Measurements from ENCODE around the gene KLF9.

KLF9 gene

GRCh38 chr9:70413799-70414775 is at the start of gene KLF9:
TSS of gene KLF9 (minus strand) at chr9:70414657. CDS start at chr9:70413363, 1,294 bp downstream.
- in situ Hi-C loops (cut with MboI; ENCODE audit: low sequenced_read_pairs), result no loop called here

GRCh38 chr9:70463877-70464276 is 49.4 kb upstream of the KLF9 start:
- in situ Hi-C loops (cut with MboI; ENCODE audit: low sequenced_read_pairs), result no loop called here

GRCh38 chr9:70462300-70462699 is 47.8 kb upstream of the KLF9 start:
- in situ Hi-C loops (cut with MboI; ENCODE audit: low sequenced_read_pairs), result no loop called here

GRCh38 chr9:70457235-70457634 is 42.8 kb upstream of the KLF9 start:
- in situ Hi-C loops (cut with MboI; ENCODE audit: low sequenced_read_pairs), result no loop called here

GRCh38 chr9:70455993-70456704 is 41.7 kb upstream of the KLF9 start:
- in situ Hi-C loops (cut with MboI; ENCODE audit: low sequenced_read_pairs), result no loop called here

- in situ Hi-C loops (cut with MboI; ENCODE audit: low sequenced_read_pairs), result no loop called here
Measured at GRCh38 chr9:70452365-70452764, 37.9 kb upstream of the KLF9 start.

GRCh38 chr9:70451765-70452164 is 37.3 kb upstream of the KLF9 start:
- in situ Hi-C loops (cut with MboI; ENCODE audit: low sequenced_read_pairs), result no loop called here

GRCh38 chr9:70450738-70451137 is 36.3 kb upstream of the KLF9 start:
- in situ Hi-C loops (cut with MboI; ENCODE audit: low sequenced_read_pairs), result no loop called here

- in situ Hi-C loops (cut with MboI; ENCODE audit: low sequenced_read_pairs), result no loop called here
Measured at GRCh38 chr9:70449461-70449860, 35.0 kb upstream of the KLF9 start.

GRCh38 chr9:70448919-70449318 is 34.5 kb upstream of the KLF9 start:
- in situ Hi-C loops (cut with MboI; ENCODE audit: low sequenced_read_pairs), result no loop called here

- in situ Hi-C loops (cut with MboI; ENCODE audit: low sequenced_read_pairs), result no loop called here
Measured at GRCh38 chr9:70444904-70445303, 30.4 kb upstream of the KLF9 start.

- in situ Hi-C loops (cut with MboI; ENCODE audit: low sequenced_read_pairs), result no loop called here
Measured at GRCh38 chr9:70442328-70442848, 27.9 kb upstream of the KLF9 start.

GRCh38 chr9:70441622-70442021 is 27.2 kb upstream of the KLF9 start:
- in situ Hi-C loops (cut with MboI; ENCODE audit: low sequenced_read_pairs), result no loop called here

GRCh38 chr9:70439991-70440706 is 25.7 kb upstream of the KLF9 start:
- in situ Hi-C loops (cut with MboI; ENCODE audit: low sequenced_read_pairs), result no loop called here

- in situ Hi-C loops (cut with MboI; ENCODE audit: low sequenced_read_pairs), result no loop called here
Measured at GRCh38 chr9:70438341-70438928, 24.0 kb upstream of the KLF9 start.

- in situ Hi-C loops (cut with MboI; ENCODE audit: low sequenced_read_pairs), result no loop called here
Measured at GRCh38 chr9:70435948-70436347, 21.5 kb upstream of the KLF9 start.

- in situ Hi-C loops (cut with MboI; ENCODE audit: low sequenced_read_pairs), result no loop called here
Measured at GRCh38 chr9:70429899-70430298, 15.4 kb upstream of the KLF9 start.

- in situ Hi-C loops (cut with MboI; ENCODE audit: low sequenced_read_pairs), result no loop called here
Measured at GRCh38 chr9:70428781-70429180, 14.3 kb upstream of the KLF9 start.

- in situ Hi-C loops (cut with MboI; ENCODE audit: low sequenced_read_pairs), result no loop called here
Measured at GRCh38 chr9:70427161-70427945, 12.9 kb upstream of the KLF9 start.

- in situ Hi-C loops (cut with MboI; ENCODE audit: low sequenced_read_pairs), result no loop called here
Measured at GRCh38 chr9:70425192-70425591, 10.7 kb upstream of the KLF9 start.

Measured in hTERT RPE-1 (cell line).